ENCODE results near the gene ABR.
"Not testable (repeated sequence)": the region's sequence is repeated elsewhere in the genome, so short reads cannot be mapped to it uniquely, and the experiment has no call there.

The ABR gene

DNA sequence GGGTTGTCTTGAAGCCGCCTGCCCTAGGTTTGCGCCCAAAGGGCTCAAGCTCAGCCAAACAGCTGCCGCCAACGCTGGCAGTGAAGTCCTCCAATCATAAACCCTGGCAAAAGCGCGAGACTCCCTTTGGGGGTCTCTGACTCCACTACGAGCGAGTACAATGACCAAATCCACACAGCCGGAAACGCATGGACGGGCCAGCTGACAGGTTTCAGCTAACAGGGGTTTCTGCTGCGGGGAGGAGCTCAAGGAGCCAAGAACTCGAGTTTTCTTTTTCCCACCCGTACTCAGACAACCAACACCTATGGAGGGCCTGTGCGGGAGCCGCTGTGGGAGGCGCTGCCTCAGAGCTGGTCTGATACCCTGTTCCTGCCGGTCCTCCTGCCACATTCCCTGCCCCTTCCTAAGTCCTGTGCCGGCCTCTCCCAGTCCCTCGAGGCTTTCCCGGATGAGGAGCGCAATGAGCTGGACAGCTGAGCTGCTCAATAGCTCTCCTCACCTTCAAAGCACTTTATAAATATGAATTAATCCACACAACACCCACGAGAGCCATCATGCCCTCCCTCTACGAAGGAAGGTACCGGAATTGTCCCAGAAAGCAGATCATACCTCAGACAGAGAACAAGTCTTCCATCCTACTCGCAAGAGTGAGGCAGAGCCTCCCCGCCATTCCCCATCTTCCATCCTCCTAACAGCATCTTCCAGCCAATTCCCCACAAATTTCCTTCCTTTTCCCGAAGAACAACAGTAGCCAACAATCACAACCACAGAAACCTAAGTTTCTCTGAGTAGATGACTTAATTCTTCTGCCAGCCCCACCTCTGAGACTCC lies 6.1 kb downstream of the ABR start:
- no peak for DNase-seq (ENCODE audit: low read depth)

GRCh38 chr17:1171953-1172352 lies 7.8 kb downstream of the ABR start:
- no peak for DNase-seq (ENCODE audit: low read depth)

DNA sequence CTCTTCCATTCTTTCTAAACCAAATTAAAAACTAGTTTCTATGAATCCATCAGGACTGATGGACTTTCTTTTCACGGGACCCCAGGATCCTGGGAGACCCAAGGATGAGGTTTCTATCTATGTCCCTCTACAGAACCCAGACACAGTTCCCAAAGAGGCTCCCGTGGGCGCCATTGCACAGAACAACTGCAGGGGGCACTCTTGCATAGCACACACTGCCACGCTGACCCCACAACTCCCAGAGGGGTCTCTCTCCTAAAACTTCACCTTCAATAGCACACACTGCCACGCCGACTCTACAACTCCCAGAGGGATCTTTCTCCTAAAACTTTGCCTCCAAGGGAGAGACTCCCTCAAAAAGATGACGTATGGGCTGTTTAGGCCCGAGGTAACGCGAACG lies 9.0 kb downstream of the ABR start:
- no peak for DNase-seq (ENCODE audit: low read depth)

DNA sequence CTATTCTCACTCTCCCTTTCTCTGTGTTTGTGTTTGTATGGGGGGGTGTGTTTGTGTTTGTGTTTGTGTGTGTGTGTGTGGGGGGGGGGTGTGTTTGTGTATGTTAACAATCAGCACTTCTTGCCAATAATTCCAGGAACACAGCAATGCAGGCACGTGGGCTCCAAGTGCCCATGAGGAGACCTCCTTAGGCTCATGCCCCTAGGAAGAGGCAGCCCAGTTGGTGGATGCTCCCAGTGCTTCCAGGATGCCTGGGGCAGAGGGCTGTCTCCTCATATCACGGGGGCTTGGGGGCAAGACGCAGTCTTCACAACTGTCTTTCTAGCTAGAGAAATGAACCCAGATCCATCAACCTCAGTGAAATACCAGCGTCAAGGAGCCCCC lies 9.9 kb downstream of the ABR start:
- DNase-seq (ENCODE audit: low read depth): no peak

DNA sequence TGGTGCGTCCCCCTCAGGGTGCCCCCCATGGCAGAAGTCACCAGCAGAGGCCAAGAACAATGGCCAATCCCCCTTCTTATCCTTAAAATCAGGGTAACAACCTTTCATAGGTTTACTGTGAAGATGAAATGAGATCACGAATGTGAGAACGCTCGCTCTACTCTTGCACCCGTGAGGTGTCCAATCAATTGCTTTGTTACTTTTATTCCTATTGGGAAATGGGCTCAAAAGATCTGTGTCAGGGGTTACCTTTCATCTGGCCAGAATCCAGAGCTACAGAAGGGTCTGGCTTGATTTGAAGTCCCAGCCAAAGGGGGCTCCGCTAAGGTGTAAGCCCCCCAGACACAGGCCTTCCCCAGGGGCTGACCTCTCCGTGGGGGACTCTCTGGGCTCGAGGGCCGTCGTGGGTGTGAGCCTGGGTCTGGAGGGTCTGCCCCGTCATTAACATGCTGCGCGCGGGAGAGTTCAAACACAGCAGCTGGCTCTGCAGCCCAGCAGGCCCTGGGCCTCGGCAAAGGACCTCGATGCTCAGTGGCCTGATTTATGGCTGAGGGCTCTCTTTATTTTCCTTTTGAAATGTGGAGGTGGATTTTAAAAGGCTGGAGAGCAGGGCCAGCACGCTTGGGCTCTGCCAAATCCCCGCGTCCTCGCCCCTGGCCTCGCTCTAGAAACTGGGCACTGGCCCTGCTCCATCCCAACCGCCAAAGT lies 10.4 kb downstream of the ABR start:
- no peak for DNase-seq (ENCODE audit: low read depth)

DNA sequence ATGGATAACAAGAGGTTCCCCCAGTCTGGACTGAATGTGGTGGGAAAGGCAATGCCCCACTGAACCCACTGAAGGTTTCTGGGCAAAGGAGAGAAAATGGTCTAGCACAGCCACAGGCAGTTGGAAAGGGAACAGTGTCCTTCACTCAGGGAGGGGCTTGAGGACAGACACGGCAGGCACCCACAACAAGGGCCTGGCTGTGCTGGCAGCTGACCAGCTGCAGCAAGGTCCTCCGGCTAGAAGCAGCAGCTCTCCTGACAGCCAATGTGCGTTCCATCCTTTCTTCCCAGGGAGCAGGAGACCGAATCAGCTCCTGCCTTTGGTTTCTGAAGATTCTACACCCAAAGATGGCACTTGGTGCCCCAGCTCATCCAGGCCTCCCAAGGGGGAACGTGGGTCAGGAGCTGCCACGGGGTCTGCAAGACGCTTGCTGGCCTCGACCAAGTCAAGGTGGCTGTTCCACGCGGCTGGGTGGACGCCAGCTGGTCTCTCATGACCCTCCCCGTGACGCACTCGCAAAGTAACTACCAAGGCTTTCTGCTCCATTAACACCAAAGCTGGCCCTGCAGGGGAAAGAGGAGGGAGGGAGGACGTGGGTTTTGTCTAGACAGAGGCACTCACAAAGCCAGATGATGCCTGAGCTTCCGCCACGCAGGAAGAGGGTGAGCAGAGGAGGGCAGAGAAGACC lies 11.1 kb downstream of the ABR start:
- DNase-seq (ENCODE audit: low read depth): no peak

DNA sequence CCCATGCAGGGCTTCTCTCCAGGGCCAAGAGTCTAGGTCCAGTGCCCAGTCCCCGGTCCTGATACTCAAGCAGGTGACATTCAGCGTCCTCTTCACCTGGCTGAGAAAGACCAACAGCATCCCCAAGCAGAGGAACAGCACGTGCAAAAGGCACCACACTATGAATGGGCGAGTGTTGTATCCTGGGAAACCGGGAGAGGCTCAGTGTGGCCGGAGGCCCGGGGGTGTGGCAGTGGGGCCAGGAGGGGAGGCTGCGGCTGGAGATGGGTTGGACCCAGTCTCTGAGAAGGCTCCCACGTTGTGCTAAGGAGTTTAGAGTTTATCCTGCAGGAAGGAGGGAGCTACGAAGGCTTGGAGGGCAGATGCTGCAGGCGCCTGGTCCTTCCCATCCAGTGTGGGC lies 13.5 kb downstream of the ABR start:
- no peak for DNase-seq (ENCODE audit: low read depth)

- DNase-seq (ENCODE audit: low read depth): no peak
These were observed 13.9 kb downstream of the ABR start for GRCh38 chr17:1165836-1166235.

DNA sequence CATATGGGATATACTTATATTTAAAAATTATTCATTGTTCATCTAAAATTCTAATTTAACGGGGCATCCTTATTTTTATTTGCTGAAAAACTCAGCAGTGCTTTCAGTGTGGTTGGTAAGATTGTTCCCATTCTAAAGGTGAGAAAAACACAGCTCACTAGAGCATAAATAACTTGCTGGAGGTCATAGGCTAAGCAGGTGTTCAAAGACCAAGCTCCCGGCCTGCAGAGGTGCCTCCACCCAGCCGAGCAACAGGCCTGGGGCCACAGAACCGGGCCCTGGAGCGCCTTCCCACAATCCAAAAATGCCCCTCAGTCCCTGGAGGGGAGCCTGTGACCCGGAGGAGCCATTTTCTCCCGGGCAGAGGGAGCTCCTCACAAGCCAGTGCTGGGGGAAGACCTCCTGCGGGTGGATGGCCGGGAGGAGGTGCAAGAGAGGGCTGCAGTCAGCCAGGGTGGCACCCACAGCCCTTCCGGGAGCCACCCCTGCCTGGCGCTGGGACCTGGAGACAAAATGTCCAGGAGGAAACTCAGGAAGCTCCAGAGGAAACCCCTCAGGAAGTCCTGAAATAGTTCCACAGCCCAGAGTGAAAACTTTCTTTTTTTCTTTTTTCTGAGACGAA lies 14.7 kb downstream of the ABR start:
- no peak for DNase-seq (ENCODE audit: low read depth)

GRCh38 chr17:1162116-1162855 lies 17.5 kb downstream of the ABR start:
- DNase-seq (ENCODE audit: low read depth): no peak

GRCh38 chr17:1160591-1161390 lies 19.0 kb downstream of the ABR start:
- DNase-seq (ENCODE audit: low read depth): no peak

GRCh38 chr17:1159431-1160180 lies 20.2 kb downstream of the ABR start:
- DNase-seq (ENCODE audit: low read depth): no peak

GRCh38 chr17:1158879-1159278 lies 20.9 kb downstream of the ABR start:
- DNase-seq (ENCODE audit: low read depth): no peak

GRCh38 chr17:1156864-1157263 lies 22.9 kb downstream of the ABR start:
- no peak for DNase-seq (ENCODE audit: low read depth)

- DNase-seq (ENCODE audit: low read depth): no peak
These were observed 25.1 kb downstream of the ABR start for GRCh38 chr17:1154704-1155103.

GRCh38 chr17:1153795-1154546 lies 25.8 kb downstream of the ABR start:
- no peak for DNase-seq (ENCODE audit: low read depth)

GRCh38 chr17:1152582-1152981 lies 27.2 kb downstream of the ABR start:
- DNase-seq (ENCODE audit: low read depth): not testable (repeated sequence)

DNA sequence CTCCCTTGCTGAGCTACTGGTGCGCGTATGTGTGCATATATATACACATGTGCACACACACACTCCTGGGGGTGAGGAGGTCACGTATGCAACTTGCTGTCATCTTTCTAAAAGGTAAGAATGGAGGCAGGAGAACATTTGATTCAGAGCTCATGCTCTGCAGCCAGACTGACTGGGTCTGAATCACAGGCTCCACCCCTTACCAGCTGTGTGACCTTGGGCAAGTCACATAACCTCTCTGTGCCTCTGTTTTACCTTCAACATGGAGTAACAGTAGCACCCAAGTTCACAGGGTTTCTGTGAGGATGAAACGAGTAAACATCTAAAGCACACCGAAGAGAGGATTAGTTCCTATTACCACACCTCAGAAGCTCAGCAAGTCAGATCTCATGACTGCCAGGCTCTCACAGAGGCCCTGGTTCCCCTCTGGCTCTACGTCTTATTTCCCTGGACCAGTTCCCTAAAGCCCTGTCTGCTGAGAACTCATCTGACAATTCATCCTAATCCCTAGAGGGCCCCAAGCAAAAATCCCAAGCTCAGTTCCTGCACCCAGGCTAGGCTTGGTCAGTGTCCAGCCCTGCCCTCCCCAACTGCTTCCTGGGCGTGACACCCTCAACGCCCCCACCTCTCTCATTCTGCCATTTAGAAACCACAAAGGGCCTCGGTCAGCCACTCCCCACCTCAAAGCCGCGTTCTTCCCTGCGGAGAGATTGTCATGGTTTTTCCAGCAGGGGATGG lies 28.7 kb downstream of the ABR start:
- no peak for DNase-seq (ENCODE audit: low read depth)

DNA sequence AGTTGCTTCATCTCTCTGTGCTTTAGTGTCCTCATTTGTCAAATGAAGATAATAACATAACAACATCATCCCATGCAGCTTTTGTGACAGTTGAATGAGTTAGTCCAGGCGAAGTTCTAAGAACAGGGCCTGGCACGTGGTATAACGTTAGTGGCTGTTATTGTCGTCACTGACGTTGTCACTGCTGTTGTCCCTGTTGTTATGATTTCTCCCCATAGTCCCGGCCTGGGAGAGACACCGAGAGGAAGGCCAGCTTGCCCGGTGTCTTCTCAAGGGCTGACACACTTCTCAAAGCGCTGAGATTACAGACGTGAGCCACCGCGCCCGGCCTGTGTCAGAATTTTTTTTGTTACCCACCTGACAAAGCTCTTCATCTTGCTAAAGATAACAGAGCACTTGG lies 29.9 kb downstream of the ABR start:
- no peak for DNase-seq (ENCODE audit: low read depth)

Data from stimulated activated CD8-positive, alpha-beta memory T cell treated with anti-CD3 and anti-CD28 coated beads, Interleukin-15, amount 100 ng/mL, for 24 hours (primary cell).